NOMO-1 (cell line): Measurements from ENCODE around the gene SNX17.
A peak's percentile ranks its signal among the peaks of the same experiment; 100 is the strongest.
"Not testable (repeated sequence)": the region's sequence is repeated elsewhere in the genome, so short reads cannot be mapped to it uniquely, and the experiment has no call there.

Experiments used
- DNase-seq, 2 experiments: peaks; one replicate each; lab custom pipeline; 2025; ENCODE audit not compliant: unreplicated experiment in 2 of 2; lab: John Stamatoyannopoulos, UW

SNX17 gene

DNA sequence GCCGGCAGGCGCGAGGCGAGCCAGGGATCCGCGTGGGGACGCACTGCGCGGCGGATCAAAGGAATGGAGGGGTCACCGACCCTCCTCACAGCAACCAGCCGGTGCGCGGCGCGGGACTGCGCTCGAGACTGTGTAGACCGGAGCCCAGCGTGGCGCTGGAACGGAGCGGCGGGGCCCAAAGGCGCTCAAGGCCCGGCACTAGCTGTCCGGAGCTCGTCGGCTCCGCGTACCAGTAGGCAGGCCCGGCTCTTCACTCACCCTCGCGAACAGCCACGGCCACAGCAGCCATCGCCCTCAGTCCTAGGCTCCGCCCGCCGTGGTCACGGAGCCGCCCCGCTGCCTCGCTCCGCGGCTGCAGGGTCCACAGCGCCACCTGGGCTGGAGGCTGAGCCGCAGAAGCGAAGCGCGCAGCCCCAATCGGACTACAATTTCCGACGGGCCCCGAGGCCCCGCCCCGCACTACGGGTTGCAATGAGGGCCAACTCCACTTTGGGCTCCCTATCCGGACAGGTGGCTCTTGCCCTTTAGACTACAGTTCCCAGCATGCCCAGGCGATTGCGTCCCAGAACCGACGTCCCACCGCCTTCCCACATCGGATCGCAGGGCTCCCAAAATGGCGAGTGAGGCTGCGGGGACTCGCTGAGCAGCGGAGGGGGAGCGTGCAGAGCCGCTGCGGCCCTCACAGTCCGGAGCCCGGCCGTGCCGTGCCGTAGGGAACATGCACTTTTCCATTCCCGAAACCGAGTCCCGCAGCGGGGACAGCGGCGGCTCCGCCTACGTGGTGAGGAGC is at the start of gene SNX17, which contains the start of gene EIF2B4:
Gene SNX17 (plus strand): TSS at position 591 of the 790 bp plus-strand sequence. CDS start 128 bp downstream, at position 719.
Gene EIF2B4 (minus strand): TSS at position 313 of the 790 bp plus-strand sequence. CDS start 24 bp downstream, at position 289.
- DNase-seq = peak; percentile 99 to 100

GRCh38 chr2:27320958-27321543 is 49.4 kb upstream of the SNX17 start:
- DNase-seq = no peak

DNA sequence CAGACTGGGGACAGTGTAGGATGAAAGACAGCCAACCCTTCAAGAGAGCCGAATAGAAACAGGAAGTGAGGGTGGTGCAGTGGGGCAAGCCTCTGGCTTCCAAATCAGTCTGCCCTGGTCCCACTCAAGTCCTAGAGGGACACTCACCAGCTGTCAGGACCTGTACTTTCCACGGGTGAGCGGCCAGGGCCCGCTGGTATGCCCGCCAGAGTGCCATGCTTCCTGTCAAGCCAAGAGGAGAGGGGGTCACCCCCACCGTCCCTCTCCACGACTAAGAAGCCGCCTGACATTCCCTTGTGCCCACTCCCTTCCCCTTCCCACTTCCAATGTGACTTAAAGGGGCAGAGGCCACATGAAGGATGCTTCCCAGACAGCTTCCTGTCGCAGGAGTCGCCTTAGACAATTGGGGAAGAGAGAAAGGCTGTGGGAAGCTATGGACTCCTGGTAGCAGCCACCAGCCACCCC is 48.1 kb upstream of the SNX17 start:
- DNase-seq = peak; percentile 31 to 60

GRCh38 chr2:27322766-27323595 is 47.4 kb upstream of the SNX17 start, which contains the start of gene MPV17:
Gene MPV17, minus strand, starts transcription at chr2:27323097. Its CDS starts 580 bp downstream, at chr2:27322517.
- DNase-seq = peak; percentile 83 to 87

DNA sequence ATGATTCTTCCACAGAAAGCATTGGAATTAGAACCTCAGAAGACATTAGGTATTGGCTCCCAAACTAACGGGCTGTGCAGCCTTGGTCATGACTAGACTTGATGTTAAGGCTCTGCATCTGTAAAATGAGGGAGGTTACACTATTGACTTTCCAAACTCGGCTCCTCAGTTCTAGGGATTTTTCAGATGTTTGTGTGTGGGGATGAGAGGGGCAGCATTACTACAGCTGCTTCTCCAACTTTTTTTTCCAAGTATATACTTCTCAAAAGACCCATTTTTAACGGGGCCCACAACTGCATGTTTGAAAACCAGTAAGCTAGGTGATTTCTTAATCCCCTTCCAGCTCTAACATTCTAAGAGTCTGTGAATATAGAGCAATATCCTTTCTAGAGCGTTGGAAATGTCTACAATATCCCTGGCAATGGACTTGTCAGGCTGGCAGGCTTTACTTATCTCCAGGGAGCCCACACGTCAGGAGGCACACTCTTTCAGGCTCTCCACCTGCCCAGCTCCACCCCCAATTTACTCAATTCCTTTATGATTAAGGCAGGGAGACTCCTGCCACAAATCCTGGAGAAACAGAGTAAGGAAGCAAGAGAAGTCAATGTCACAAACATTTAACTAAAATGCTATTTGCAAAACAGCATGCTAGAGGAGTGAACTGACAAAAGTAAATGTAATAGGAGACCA is 46.7 kb upstream of the SNX17 start:
- DNase-seq = no peak

- peak; percentile 1 to 3 for DNase-seq
These were observed 45.7 kb upstream of the SNX17 start for GRCh38 chr2:27324720-27325119.

GRCh38 chr2:27335311-27335710 is 35.1 kb upstream of the SNX17 start:
- no peak for DNase-seq

- no peak for DNase-seq
These were observed 34.2 kb upstream of the SNX17 start for GRCh38 chr2:27336173-27336572.

DNA sequence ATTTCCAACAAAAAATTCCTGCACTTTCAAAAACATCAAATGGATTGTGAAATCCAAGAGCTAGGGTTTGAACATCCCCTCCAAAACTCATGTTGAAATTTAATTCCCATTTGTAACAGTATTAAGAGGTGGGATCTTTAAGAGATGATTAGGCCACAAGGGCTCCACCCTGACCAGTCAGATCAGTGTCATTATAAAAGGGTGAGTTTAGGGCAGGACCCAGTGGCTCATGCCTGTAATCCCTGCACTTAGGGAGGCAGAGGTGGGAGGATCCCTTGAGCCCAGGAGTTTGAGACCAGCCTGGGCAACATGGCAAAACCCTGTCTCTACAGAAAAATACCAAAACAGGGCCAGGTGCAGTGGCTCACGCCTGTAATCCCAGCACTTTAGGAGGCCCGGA is 22.8 kb upstream of the SNX17 start:
- DNase-seq = no peak

DNA sequence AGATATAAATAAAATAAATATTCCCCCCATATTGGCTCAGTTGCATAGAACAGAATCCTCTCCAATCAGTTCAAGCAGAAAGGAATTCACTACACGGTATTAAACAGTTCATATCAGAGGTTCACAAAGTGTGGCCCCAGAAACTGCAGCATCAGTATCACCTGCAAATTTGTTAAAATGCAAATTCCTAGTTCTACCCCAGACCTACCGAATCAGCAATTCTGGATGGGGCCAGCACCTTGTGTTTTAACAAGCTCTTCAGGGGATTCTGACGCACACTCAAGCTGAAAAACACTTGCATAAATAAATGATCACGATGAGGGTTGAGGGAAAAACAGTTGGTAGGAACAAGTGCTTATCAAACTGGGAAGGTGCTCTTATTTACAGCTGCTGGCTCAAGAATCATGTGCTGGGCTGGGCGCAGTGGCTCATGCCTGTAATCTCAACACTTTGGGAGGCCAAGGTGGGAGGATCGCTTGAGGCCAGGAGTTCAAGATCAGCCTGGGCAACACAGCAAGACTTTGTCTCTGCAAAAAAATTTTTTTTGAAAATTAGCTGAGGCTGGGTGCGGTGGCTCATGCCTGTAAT is 20.2 kb upstream of the SNX17 start:
- DNase-seq = no peak

GRCh38 chr2:27351802-27352598 is 18.4 kb upstream of the SNX17 start:
- DNase-seq = no peak

- DNase-seq = not testable (repeated sequence)
These were observed 17.0 kb upstream of the SNX17 start for GRCh38 chr2:27353386-27353761.

DNA sequence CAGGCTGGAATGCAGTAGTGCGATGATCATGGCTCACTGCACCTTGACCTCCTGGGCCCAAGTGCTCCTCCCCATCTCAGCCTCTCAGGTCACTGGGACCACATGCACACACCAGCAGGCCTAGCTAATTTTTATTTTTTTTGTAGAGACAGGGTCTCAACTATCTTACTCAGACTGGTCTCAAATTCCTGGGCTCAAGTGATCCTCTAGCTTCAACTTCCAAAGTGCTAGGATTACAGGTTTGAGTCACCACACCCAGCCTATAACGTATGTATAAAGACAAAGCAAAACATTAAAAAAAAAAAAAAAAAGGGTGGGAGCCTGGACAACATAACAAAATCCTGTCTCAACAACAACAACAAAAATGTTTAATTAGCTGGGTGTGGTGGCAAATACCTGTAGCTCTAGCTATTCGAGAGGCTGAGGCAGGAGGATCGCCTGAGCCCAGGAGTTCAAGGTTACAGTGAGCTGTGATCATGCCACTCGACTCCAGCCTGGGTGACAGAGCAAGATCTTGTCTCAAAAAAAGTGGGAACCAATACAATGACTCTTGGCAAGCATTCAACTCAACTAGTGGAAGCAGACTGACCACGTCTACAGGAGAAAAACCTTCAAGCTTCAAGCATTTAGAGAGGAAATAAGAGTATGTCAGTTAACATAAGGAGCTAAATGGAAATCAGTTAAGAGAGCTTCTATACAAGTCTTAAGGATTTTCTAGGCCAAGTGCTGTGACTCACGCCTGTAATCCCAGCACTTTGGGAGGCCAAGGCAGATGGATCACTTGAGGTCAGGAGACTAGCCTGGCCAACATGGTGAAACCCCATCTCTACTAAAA is 16.4 kb upstream of the SNX17 start:
- no peak for DNase-seq

GRCh38 chr2:27354597-27354927 is 15.9 kb upstream of the SNX17 start:
- no peak for DNase-seq

DNA sequence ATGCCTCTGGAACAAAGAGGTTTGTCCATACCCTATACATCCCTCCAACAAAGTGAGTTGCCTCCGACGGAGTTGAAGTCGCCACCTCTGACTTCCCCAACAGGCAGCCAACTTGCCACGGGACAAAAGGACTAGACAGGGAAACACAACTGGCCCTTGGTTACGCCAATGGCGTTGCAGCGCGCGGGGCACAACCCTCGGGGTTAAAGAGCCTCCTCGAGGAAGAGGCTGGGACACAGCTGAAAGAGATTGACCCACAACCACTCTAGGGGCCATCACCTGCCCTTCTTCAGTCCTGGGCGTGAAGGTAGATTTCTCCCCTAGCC is 14.4 kb upstream of the SNX17 start:
- peak; percentile 69 to 82 for DNase-seq

DNA sequence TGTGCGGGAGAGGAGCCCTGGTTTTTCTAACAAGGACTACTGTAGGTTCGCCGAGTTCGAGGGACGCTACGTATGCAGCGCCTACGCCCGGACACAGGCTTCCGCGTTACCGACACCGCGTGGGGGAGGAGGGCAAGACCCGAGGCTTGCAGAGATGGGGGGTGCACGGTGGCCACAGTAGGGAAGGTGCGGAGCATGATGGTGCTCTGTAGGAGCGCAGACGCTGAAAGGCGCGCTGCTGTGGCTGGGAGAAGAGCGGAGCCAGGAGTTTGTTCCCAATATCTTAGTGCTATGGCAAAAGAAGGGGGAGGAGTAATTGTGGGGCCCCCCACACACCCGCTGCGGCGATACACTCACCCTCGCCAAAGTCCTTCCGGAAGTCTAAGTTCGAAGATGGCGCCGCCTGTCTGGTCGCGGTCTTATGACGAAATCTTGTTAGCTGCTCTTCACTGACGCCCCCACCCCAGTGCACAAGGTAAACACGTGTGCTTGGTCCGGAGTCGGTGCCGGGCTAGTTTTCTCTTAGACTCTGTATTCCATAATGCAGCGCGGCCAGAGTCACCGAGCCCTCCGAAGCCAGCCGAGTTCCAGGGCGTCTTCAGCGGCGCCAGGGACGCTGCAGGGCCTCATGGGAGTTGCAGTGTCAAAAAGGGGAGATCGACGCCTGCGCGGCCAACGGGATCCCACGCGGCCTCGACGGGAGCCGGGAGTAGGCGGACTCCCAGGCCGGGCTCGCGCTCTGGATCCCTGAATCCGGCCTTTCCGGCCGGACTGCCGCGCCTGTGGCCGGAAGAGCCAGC is 13.8 kb upstream of the SNX17 start, which contains the start of gene GTF3C2:
Gene GTF3C2 (minus strand): TSS at position 383 of the 800 bp plus-strand sequence. CDS start 13,210 bp downstream, outside the sequence.
- DNase-seq = peak; percentile 96

- no peak for DNase-seq
These were observed 7.6 kb upstream of the SNX17 start for GRCh38 chr2:27362678-27363420.
